ENCODE results near the gene USP11. TPM values are rescaled to one million over a fixed set of nuclear protein-coding genes. Genes with fewer than 3 reads are reported as not detected.

USP11 gene
- total RNA-seq, 1 experiment from 2014 or later: 122 TPM

- intact Hi-C loops (cut with micrococcal nuclease; ENCODE audit: unreplicated experiment): no loop called here
- DNase-seq (ENCODE audit: low spot score): no peak
- ChIA-PET CTCF (no interaction called here), POLR2A (ENCODE audit: low non-redundant PET) (interaction anchor here (0.6 kb wide), 1 partner anchor 84 kb away, joined by 3 read pairs; the partner anchor contains the start of gene RBM10)
- TF ChIP-seq EZH2 (IDR thresholded peaks at IDR 0.05; ENCODE audit: borderline replicate concordance, low read depth, low read length, poor library complexity, severe bottlenecking): no peak
- no peak for TF ChIP-seq CTCF (conservative IDR thresholded peaks at IDR 0.05; ENCODE audit: low read depth, low read length)
- Histone ChIP-seq H3K4me1 (ENCODE audit: insufficient read depth, low read length, poor library complexity, severe bottlenecking) (no peaks in the 10 kb centered on the region), H3K36me3 (ENCODE audit: insufficient read depth, low read length, poor library complexity, severe bottlenecking) (peaks cover 49% of the 10 kb centered on the region), H3K27me3 (replicated peaks; ENCODE audit: insufficient read depth, low read depth, low read length, poor library complexity) (no peaks in the 10 kb centered on the region), H3K9me3 (ENCODE audit: low read depth, low read length, poor library complexity, severe bottlenecking) (no peaks in the 10 kb centered on the region), H3K27ac (ENCODE audit: low read depth, low read length, poor library complexity, severe bottlenecking) (no peak overlapping the region), H3K4me3 (ENCODE audit: low read depth, low read length, poor library complexity, severe bottlenecking) (no peak overlapping the region)
- no TSS peak for BruUV-seq (replicated peaks)
Observed at GRCh38 chrX:47229427-47229826, 3.4 kb upstream of the USP11 start.

GRCh38 chrX:47230136-47230868, 2.5 kb upstream of the USP11 start:
- POLR2A ChIA-PET (ENCODE audit: low non-redundant PET): interaction anchor here (0.7 kb wide), 1 partner anchor 1604 kb away, joined by 9 read pairs; no protein-coding TSS in a partner anchor
- TF ChIP-seq CTCF (conservative IDR thresholded peaks at IDR 0.05; ENCODE audit: low read depth, low read length) (no peak), EZH2 (IDR thresholded peaks at IDR 0.05; ENCODE audit: borderline replicate concordance, low read depth, low read length, poor library complexity, severe bottlenecking) (no peak)
- no peak overlapping the region for H3K27ac ChIP-seq (ENCODE audit: low read depth, low read length, poor library complexity, severe bottlenecking)
- DNase-seq (ENCODE audit: low spot score): no peak
- H3K9me3 ChIP-seq (ENCODE audit: low read depth, low read length, poor library complexity, severe bottlenecking): no peaks in the 10 kb centered on the region
- no TSS peak for BruUV-seq (replicated peaks)
- H3K4me3 ChIP-seq (ENCODE audit: low read depth, low read length, poor library complexity, severe bottlenecking): no peak overlapping the region
- CTCF ChIA-PET: no interaction called here
- no peaks in the 10 kb centered on the region for H3K27me3 ChIP-seq (replicated peaks; ENCODE audit: insufficient read depth, low read depth, low read length, poor library complexity)
- intact Hi-C loops (cut with micrococcal nuclease; ENCODE audit: unreplicated experiment): no loop called here
- no peaks in the 10 kb centered on the region for H3K4me1 ChIP-seq (ENCODE audit: insufficient read depth, low read length, poor library complexity, severe bottlenecking)
- peaks cover 40% of the 10 kb centered on the region for H3K36me3 ChIP-seq (ENCODE audit: insufficient read depth, low read length, poor library complexity, severe bottlenecking)

GRCh38 chrX:47231167-47231566, 1.6 kb upstream of the USP11 start:
- Histone ChIP-seq H3K4me3 (ENCODE audit: low read depth, low read length, poor library complexity, severe bottlenecking) (no peak overlapping the region), H3K9me3 (ENCODE audit: low read depth, low read length, poor library complexity, severe bottlenecking) (no peaks in the 10 kb centered on the region), H3K27me3 (replicated peaks; ENCODE audit: insufficient read depth, low read depth, low read length, poor library complexity) (no peaks in the 10 kb centered on the region), H3K27ac (ENCODE audit: low read depth, low read length, poor library complexity, severe bottlenecking) (no peak overlapping the region), H3K36me3 (ENCODE audit: insufficient read depth, low read length, poor library complexity, severe bottlenecking) (peaks cover 32% of the 10 kb centered on the region), H3K4me1 (ENCODE audit: insufficient read depth, low read length, poor library complexity, severe bottlenecking) (no peaks in the 10 kb centered on the region)
- CTCF ChIA-PET: no interaction called here
- TF ChIP-seq EZH2 (IDR thresholded peaks at IDR 0.05; ENCODE audit: borderline replicate concordance, low read depth, low read length, poor library complexity, severe bottlenecking) (no peak), CTCF (conservative IDR thresholded peaks at IDR 0.05; ENCODE audit: low read depth, low read length) (no peak)
- POLR2A ChIA-PET (ENCODE audit: low non-redundant PET): interaction anchor here (0.7 kb wide), 1 partner anchor 1603 kb away, joined by 9 read pairs; no protein-coding TSS in a partner anchor
- intact Hi-C loops (cut with micrococcal nuclease; ENCODE audit: unreplicated experiment): no loop called here
- no TSS peak for BruUV-seq (replicated peaks)
- no peak for DNase-seq (ENCODE audit: low spot score)

Data from A673 (cell line).